ENCODE data around the gene ZNF267.

ZNF267 gene

GRCh38 chr16:31874366-31875111, 932 bp downstream of the ZNF267 start:
- H3K27ac ChIP-seq = peak overlapping the region; percentile 66
- TF ChIP-seq CTCF (IDR thresholded peaks at IDR 0.05) (no peak), ZFX (IDR thresholded peaks at IDR 0.05; ENCODE audit: borderline replicate concordance) (no peak)

- TF ChIP-seq ZFX (IDR thresholded peaks at IDR 0.05; ENCODE audit: borderline replicate concordance) = no peak
- TF ChIP-seq CTCF (IDR thresholded peaks at IDR 0.05) = no peak
- H3K27ac ChIP-seq = no peak overlapping the region
Observed at GRCh38 chr16:31875112-31875803, 1.7 kb downstream of the ZNF267 start.

- no peak for TF ChIP-seq ZFX (IDR thresholded peaks at IDR 0.05; ENCODE audit: borderline replicate concordance)
- no peak for TF ChIP-seq CTCF (IDR thresholded peaks at IDR 0.05)
- no peak overlapping the region for H3K27ac ChIP-seq
Observed at GRCh38 chr16:31875928-31876547, 2.4 kb downstream of the ZNF267 start.

GRCh38 chr16:31876951-31877828, 3.6 kb downstream of the ZNF267 start:
- no peak for TF ChIP-seq ZFX (IDR thresholded peaks at IDR 0.05; ENCODE audit: borderline replicate concordance)
- no peak for TF ChIP-seq CTCF (IDR thresholded peaks at IDR 0.05)
- H3K27ac ChIP-seq = no peak overlapping the region

- TF ChIP-seq ZFX (IDR thresholded peaks at IDR 0.05; ENCODE audit: borderline replicate concordance) = no peak
- TF ChIP-seq CTCF (IDR thresholded peaks at IDR 0.05) = no peak
- H3K27ac ChIP-seq = no peak overlapping the region
Observed at GRCh38 chr16:31877876-31878642, 4.5 kb downstream of the ZNF267 start.

- peak overlapping the region; percentile 39 for H3K27ac ChIP-seq
- TF ChIP-seq ZFX (IDR thresholded peaks at IDR 0.05; ENCODE audit: borderline replicate concordance) (no peak), CTCF (IDR thresholded peaks at IDR 0.05) (no peak)
Observed at GRCh38 chr16:31879937-31880321, 6.3 kb downstream of the ZNF267 start.
